ENCODE results near the gene HM13. TPM values are rescaled to one million over a fixed set of nuclear protein-coding genes. Genes with fewer than 3 reads are reported as not detected.
"Not testable (repeated sequence)": the region's sequence is repeated elsewhere in the genome, so short reads cannot be mapped to it uniquely, and the experiment has no call there.

Gene HM13
- total RNA-seq, 3 donors from 2014 or later: 95.6 to 137 (median 109) TPM

DNA sequence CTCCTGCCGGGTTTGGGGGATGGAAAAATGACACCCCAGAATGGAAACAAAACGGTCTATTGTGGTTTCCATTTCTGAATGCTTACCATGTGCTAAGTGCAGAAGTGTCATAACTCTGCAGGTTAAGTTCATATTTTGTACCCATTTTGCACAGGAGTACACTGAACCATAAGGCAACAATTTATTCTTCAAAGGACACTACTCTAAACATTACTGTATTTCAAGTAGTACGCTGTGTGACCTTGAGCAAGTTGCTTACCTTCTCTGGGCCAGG, 81.1 kb downstream of the HM13 start:
- no peaks in the 10 kb centered on the region for H3K36me3 ChIP-seq (ENCODE audit: low read depth)
- TF ChIP-seq, protein P1, sequence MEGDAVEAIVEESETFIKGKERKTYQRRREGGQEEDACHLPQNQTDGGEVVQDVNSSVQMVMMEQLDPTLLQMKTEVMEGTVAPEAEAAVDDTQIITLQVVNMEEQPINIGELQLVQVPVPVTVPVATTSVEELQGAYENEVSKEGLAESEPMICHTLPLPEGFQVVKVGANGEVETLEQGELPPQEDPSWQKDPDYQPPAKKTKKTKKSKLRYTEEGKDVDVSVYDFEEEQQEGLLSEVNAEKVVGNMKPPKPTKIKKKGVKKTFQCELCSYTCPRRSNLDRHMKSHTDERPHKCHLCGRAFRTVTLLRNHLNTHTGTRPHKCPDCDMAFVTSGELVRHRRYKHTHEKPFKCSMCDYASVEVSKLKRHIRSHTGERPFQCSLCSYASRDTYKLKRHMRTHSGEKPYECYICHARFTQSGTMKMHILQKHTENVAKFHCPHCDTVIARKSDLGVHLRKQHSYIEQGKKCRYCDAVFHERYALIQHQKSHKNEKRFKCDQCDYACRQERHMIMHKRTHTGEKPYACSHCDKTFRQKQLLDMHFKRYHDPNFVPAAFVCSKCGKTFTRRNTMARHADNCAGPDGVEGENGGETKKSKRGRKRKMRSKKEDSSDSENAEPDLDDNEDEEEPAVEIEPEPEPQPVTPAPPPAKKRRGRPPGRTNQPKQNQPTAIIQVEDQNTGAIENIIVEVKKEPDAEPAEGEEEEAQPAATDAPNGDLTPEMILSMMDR (IDR thresholded peaks at IDR 0.05): no peak
- no peak overlapping the region for H3K4me3 ChIP-seq
- intact Hi-C loops (cut with DNase I, micrococcal nuclease): no loop called here
- H3K4me1 ChIP-seq (ENCODE audit: low read depth): peaks cover 31% of the 10 kb centered on the region
- DNase-seq (no peak), ATAC-seq (no peak)
- no peaks in the 10 kb centered on the region for H3K9me3 ChIP-seq

DNA sequence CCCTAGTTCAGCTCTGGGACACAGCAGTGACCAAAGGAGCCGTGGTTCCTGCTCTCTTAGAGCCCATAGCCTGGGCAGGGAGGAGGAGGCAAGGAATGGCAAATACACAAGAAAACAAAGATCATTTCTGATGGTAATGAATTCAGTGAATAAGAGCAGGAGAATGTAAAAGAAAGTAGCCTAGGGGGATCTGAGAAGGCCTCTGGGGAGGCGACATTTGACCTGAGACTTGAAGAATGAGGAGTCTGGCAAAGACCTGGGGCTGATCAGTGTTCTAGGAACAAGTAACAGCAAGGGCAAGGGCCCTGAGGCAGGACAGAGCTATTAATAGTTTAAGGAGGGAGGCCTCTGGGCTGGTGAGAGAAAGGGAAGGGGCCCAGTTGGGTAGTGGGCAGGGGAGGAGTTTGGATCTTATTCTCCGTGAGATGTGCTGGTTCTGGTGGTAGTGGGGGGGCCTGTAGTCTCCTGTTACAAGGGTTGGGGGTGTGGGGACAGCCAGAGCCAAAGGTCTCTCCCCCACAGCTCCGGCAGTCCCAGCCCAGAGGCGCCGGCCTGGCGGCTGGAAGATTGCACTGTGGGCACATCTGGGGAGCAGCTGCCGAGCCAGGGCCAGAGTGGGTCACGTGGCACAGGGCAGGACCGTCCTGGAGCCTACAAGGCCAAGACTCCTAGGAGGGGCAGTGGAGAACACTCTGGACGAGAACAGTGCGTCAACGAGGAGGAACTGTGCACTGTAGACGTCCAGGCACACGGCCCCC, 81.6 kb downstream of the HM13 start:
- DNase-seq (peak; percentile 88 to 90 (median 89)), ATAC-seq (peak; percentile 62)
- Histone ChIP-seq H3K36me3 (ENCODE audit: low read depth) (no peaks in the 10 kb centered on the region), H3K4me1 (ENCODE audit: low read depth) (peaks cover 31% of the 10 kb centered on the region), H3K9me3 (no peaks in the 10 kb centered on the region), H3K4me3 (no peak overlapping the region)
- intact Hi-C loops (cut with DNase I, micrococcal nuclease): no loop called here
- TF ChIP-seq, protein P1 (IDR thresholded peaks at IDR 0.05): no peak

DNA sequence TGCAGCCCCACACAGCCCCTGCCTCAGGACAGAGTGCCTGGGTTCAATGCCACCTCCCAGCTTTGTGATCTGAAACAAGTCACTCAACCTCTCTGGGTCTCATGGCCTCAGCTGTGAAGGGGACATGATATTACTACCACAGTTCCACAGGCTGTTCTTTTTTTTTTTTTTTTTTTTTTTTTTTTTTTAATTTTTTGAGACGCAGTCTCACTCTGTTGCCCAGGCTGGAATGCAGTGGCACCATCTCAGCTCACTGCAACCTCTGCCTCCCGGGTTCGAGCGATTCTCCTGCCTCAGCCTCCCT, 82.1 kb downstream of the HM13 start:
- ATAC-seq; DNase-seq; H3K36me3 ChIP-seq (ENCODE audit: low read depth); H3K4me3 ChIP-seq; intact Hi-C loops (cut with DNase I, micrococcal nuclease); H3K9me3 ChIP-seq: not testable (repeated sequence)
- H3K4me1 ChIP-seq (ENCODE audit: low read depth): peaks cover 31% of the 10 kb centered on the region

DNA sequence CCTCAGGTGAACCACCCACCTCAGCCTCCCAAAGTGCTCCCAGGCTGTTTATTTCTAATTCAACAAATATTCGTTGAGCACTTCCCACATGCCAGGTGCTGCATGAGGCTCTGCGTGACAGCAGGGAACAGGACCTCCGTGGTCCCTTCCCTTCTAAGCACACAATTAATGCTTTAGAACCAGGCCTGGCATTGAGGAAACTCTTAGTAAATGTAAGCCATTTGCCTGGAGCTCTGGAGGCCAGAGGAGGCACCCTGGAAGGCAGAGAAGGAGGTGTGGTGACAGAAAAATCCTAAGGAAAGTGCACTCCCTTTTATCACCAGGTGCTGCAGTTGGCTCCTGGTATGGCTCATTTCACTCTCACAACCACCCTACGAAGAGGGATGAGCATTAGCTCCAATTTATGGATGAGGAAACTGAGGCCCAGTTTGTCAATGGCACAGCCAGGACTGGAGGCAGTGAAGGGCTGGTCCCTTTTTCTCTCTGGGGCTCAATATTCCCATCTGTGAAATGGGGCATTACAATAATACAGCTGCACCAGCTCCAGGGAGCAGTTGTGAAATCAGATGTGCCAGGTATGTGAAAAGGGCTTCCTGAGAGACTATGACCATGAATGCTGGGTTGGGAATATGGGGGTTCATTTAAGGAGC, 82.7 kb downstream of the HM13 start:
- H3K4me1 ChIP-seq (ENCODE audit: low read depth): peaks cover 31% of the 10 kb centered on the region
- DNase-seq: no peak
- no peak overlapping the region for H3K4me3 ChIP-seq
- ATAC-seq: no peak
- no peaks in the 10 kb centered on the region for H3K36me3 ChIP-seq (ENCODE audit: low read depth)
- intact Hi-C loops (cut with DNase I, micrococcal nuclease): no loop called here
- no peaks in the 10 kb centered on the region for H3K9me3 ChIP-seq
- TF ChIP-seq, protein P1 (IDR thresholded peaks at IDR 0.05): no peak

DNA sequence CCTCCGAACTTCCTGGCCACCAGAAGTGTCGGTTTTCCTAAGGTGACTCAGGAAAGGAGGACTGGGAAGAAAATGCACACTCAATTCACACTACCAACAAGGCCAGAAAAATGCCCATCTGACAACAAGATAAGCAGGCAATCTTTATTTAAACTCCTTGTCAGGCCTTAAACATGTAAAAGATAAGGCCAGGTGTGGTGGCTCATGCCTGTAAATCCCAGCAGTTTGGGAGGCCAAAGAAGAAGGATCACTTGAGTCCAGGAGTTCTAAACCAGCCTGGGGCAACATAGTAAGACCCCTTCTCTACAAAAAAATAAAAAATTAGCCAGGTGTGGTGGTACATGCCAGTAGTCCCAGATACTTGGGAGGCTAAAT, 83.2 kb downstream of the HM13 start:
- TF ChIP-seq, protein P1 (IDR thresholded peaks at IDR 0.05): no peak
- no peak for ATAC-seq
- H3K4me1 ChIP-seq (ENCODE audit: low read depth): peaks cover 31% of the 10 kb centered on the region
- H3K9me3 ChIP-seq: no peaks in the 10 kb centered on the region
- intact Hi-C loops (cut with DNase I, micrococcal nuclease): no loop called here
- H3K4me3 ChIP-seq: no peak overlapping the region
- no peaks in the 10 kb centered on the region for H3K36me3 ChIP-seq (ENCODE audit: low read depth)
- no peak for DNase-seq

DNA sequence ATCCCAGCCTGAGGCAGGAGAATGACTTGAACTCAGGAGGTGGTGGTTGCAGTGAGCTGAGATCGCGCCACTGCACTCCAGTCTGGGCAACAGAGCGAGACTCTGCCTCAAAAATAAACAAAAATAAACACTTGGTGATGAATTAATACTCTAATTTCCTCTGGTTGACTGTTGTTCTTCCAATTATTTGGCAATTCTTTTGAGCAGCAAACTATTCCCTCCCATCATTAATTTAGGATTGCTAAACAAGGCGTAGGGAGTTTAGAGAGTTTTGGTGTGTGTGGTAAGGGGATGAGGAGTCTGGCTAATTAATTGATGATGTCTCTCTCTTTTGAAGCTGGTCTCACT, 88.2 kb downstream of the HM13 start:
- no peak for ATAC-seq
- Histone ChIP-seq H3K9me3 (no peaks in the 10 kb centered on the region), H3K4me1 (ENCODE audit: low read depth) (peaks cover 20% of the 10 kb centered on the region), H3K36me3 (ENCODE audit: low read depth) (peaks cover 2% of the 10 kb centered on the region), H3K4me3 (no peak overlapping the region)
- TF ChIP-seq, protein P1 (IDR thresholded peaks at IDR 0.05): no peak
- no peak for DNase-seq
- intact Hi-C loops (cut with DNase I, micrococcal nuclease): no loop called here
